ENCODE measurements around the gene SCN2B. TPM values are rescaled to one million over a fixed set of nuclear protein-coding genes. Genes with fewer than 3 reads are reported as not detected.

Gene SCN2B
- total and polyA plus RNA-seq, 2 donors: 0.79 to 2.7 TPM

DNA sequence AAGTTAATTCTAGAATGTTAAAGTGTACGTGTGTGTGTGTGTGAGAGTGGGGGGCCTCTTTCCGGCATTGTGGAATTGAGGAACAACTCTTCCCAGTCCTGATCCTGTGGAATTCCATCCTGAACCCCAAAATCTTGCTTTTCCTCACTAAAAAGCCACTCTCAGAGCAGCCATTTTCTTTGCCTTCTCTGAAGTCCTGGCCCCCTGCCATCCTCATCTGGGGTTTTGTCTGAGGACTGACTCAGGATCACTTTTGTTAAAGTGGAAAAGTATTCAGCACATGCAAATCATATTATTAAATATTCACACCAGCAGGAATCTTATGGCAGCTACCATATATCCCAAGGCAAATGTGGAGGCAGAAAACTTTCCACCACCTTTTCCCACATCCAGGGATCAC lies 27.6 kb downstream of the SCN2B start:
- Histone ChIP-seq H3K4me1 (ENCODE audit: insufficient read depth) (no peaks in the 10 kb centered on the region), H3K4me3 (ENCODE audit: low read depth, low read length) (no peak overlapping the region), H3K27ac (ENCODE audit: low read depth) (no peak overlapping the region), H3K36me3 (ENCODE audit: insufficient read depth) (no peaks in the 10 kb centered on the region)
- WGBS: 89% methylated on average over 2 of the region's 2 CpGs
- DNase-seq (ENCODE audit: extremely low spot score): no peak

DNA sequence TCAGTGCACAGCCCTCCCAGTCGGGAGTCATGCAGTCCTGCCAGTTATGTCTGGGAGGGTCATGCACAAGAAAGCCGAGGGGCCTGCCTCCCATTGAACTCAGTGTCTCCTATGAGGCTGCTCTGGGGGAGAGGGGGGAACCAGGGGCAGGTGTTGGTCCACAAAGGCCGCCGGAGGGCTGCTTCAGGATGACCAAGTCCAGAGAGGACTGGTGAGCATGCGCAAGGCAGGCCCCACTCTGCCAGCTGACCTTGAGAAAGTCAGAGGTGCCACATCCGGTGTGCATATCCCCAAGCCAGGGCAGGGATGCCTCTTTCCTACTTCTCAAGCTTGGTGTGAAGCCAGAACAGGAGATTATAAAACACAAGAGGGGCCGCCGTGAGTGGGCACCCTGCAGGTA lies 28.2 kb downstream of the SCN2B start:
- Histone ChIP-seq H3K4me3 (ENCODE audit: low read depth, low read length) (no peak overlapping the region), H3K27ac (ENCODE audit: low read depth) (no peak overlapping the region)

DNA sequence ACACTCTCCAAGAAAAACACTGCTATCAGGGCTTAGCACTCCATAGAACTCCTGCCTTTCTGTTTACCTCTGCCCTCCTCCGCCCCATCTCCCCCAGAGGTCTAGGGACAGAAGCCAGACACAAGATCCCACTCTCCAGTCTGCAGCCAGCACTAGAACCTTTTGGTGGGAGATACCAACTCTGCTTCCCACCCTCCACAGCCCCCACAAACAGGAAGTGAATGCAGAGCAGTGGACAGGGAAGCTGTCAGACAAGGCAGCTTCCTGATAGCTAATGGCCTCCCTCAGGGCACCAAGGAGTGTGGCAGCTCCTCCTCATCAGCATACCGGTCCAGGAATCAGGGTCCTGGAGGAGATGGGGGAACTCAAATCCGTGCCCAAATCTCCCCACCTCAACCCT lies 28.9 kb downstream of the SCN2B start:
- no peaks in the 10 kb centered on the region for H3K36me3 ChIP-seq (ENCODE audit: insufficient read depth)
- no peak for DNase-seq (ENCODE audit: extremely low spot score)
- H3K4me1 ChIP-seq (ENCODE audit: insufficient read depth): no peaks in the 10 kb centered on the region
- no peak overlapping the region for H3K4me3 ChIP-seq (ENCODE audit: low read depth, low read length)
- no peak overlapping the region for H3K27ac ChIP-seq (ENCODE audit: low read depth)
- 56% methylated on average over 3 of the region's 3 CpGs for WGBS

More for the DNA sequence above, 28.2 kb downstream of the SCN2B start:
- DNase-seq (ENCODE audit: extremely low spot score): no peak
- WGBS: 90% methylated on average over 8 of the region's 8 CpGs
- Histone ChIP-seq H3K4me1 (ENCODE audit: insufficient read depth) (no peaks in the 10 kb centered on the region), H3K36me3 (ENCODE audit: insufficient read depth) (no peaks in the 10 kb centered on the region)

DNA sequence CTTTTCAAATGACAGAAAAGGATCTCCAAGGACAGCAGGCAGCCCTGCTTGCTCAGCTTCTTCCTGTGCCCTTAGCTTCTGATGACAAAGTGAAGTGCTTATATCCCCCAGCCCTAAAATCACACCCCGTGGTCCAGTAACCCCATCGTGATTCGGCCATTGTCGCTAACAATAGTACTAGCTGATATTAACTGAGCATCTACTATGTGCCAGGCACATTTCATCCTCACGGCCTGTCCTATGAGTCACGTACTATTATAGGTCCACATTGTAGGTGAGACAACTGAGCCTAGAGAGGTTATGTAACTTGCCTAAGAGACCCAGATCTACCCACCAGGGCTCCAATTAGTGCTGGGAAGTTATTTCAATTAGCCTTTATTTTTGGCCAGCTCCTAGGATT lies 29.9 kb downstream of the SCN2B start:
- 90% methylated on average over 6 of the region's 6 CpGs for WGBS
- no peak overlapping the region for H3K27ac ChIP-seq (ENCODE audit: low read depth)
- DNase-seq (ENCODE audit: extremely low spot score): no peak
- no peaks in the 10 kb centered on the region for H3K36me3 ChIP-seq (ENCODE audit: insufficient read depth)
- no peaks in the 10 kb centered on the region for H3K4me1 ChIP-seq (ENCODE audit: insufficient read depth)
- no peak overlapping the region for H3K4me3 ChIP-seq (ENCODE audit: low read depth, low read length)

GRCh38 chr11:118145285-118146227 lies 30.9 kb downstream of the SCN2B start:
- H3K4me3 ChIP-seq (ENCODE audit: low read depth, low read length): peak overlapping the region; percentile 57
- WGBS: 2% methylated on average over 78 of the region's 78 CpGs
- no peaks in the 10 kb centered on the region for H3K36me3 ChIP-seq (ENCODE audit: insufficient read depth)
- DNase-seq (ENCODE audit: extremely low spot score): peak; percentile 51
- H3K4me1 ChIP-seq (ENCODE audit: insufficient read depth): no peaks in the 10 kb centered on the region
- H3K27ac ChIP-seq (ENCODE audit: low read depth): no peak overlapping the region

- Histone ChIP-seq H3K36me3 (ENCODE audit: insufficient read depth) (no peaks in the 10 kb centered on the region), H3K27ac (ENCODE audit: low read depth) (no peak overlapping the region), H3K4me3 (ENCODE audit: low read depth, low read length) (no peak overlapping the region), H3K4me1 (ENCODE audit: insufficient read depth) (no peaks in the 10 kb centered on the region)
- 48% methylated on average over 20 of the region's 20 CpGs for WGBS
- no peak for DNase-seq (ENCODE audit: extremely low spot score)
These were observed 31.9 kb downstream of the SCN2B start for GRCh38 chr11:118144301-118145268.

DNA sequence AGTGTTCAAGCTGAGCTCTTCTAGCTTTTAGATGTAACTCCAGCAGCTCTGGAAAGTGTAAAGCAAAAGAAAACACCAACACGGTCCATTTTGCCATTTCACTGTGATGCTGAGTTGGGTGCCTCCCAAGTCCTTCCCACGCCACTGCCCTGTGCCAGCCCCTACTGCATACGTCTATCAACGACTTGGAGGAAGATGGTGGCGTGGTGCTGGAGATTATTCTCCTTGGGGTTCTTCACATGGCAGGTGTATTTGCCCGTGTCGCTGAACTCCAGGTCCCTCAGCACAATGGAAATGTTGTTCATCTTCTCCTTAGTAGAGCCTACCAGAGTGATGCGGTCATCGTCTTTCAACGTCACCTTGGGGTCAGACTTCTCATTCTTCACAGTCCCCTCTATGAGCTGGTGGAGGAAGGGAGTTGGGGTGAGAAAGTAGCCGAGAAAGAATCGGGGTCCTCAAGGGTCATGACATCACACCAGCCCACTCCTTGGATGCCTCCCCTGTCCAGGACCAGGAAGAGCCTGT lies 32.7 kb downstream of the SCN2B start:
- H3K27ac ChIP-seq (ENCODE audit: low read depth): no peak overlapping the region
- H3K36me3 ChIP-seq (ENCODE audit: insufficient read depth): no peaks in the 10 kb centered on the region
- no peaks in the 10 kb centered on the region for H3K4me1 ChIP-seq (ENCODE audit: insufficient read depth)
- no peak for DNase-seq (ENCODE audit: extremely low spot score)
- WGBS: 81% methylated on average over 12 of the region's 12 CpGs
- no peak overlapping the region for H3K4me3 ChIP-seq (ENCODE audit: low read depth, low read length)

DNA sequence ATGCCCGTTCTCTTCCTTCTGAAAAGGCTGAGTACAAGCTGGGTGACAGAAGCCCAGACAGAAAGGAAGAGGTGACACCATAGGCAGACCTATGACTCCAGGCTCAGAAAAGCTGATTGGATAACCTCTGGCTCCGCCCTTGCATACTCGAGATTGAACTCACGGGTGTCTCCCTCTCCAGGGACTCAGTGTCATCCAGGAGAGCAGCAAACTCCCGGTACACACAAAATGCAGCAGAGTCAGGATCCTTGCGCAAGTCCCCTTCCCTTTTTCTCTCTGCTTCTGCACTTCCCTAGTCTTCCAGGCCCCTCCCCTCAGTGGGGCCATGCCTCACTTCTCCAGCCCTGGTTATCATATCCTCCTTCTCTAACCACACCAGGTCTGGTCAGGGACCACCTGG lies 33.6 kb downstream of the SCN2B start:
- no peak overlapping the region for H3K4me3 ChIP-seq (ENCODE audit: low read depth, low read length)
- no peak overlapping the region for H3K27ac ChIP-seq (ENCODE audit: low read depth)
- no peak for DNase-seq (ENCODE audit: extremely low spot score)
- WGBS: 43% methylated on average over 6 of the region's 6 CpGs
- no peaks in the 10 kb centered on the region for H3K4me1 ChIP-seq (ENCODE audit: insufficient read depth)
- no peaks in the 10 kb centered on the region for H3K36me3 ChIP-seq (ENCODE audit: insufficient read depth)

DNA sequence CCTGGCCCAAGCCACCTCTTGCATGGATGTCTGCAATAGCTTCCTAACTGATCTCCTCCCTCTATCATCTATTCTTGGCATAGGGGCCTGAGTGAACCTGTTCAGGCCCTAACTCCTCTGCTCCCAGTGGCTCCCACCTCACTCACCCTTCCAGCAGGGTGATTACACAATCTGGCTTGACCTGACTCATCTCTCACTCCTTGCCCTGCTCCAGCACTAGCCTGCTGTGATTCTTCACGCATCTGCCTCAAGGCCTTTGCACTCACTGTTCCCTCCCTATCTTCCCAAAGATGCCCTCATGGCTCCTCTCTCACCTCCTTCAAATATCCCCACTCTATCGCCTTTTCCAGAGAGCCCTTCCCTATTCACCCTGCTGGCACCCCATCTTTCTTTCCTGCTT lies 34.4 kb downstream of the SCN2B start:
- H3K4me1 ChIP-seq (ENCODE audit: insufficient read depth): no peaks in the 10 kb centered on the region
- no peak overlapping the region for H3K27ac ChIP-seq (ENCODE audit: low read depth)
- 58% methylated on average over 2 of the region's 2 CpGs for WGBS
- H3K36me3 ChIP-seq (ENCODE audit: insufficient read depth): no peaks in the 10 kb centered on the region
- H3K4me3 ChIP-seq (ENCODE audit: low read depth, low read length): no peak overlapping the region
- no peak for DNase-seq (ENCODE audit: extremely low spot score)

DNA sequence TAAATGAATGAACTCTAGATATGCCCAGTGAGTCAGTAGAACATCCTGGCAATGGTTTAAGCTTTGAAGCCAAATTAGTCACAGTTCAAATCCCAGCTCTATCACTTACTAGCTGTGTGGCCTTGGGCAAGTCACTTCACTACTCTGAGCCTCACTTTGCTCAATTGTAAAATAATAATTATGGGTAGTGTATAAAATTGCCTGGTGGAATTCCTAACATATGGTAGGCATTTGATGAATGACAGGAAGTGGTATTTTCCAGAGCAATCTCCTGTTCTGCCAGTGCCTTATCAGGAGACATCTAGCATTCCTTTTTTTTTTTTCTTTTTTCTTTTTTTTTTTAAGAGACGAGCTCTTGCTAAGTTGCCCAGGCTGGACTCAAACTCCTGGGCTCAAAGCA lies 36.9 kb downstream of the SCN2B start:
- DNase-seq (ENCODE audit: extremely low spot score): no peak
- H3K4me3 ChIP-seq (ENCODE audit: low read depth, low read length): no peak overlapping the region
- no peak overlapping the region for H3K27ac ChIP-seq (ENCODE audit: low read depth)
- H3K4me1 ChIP-seq (ENCODE audit: insufficient read depth): no peaks in the 10 kb centered on the region
- WGBS: 36% methylated on average over 1 of the region's 1 CpG
- no peaks in the 10 kb centered on the region for H3K36me3 ChIP-seq (ENCODE audit: insufficient read depth)

- no peak for DNase-seq (ENCODE audit: extremely low spot score)
- H3K36me3 ChIP-seq (ENCODE audit: insufficient read depth): no peaks in the 10 kb centered on the region
- WGBS: 52% methylated on average over 10 of the region's 10 CpGs
These were observed 37.5 kb downstream of the SCN2B start for GRCh38 chr11:118138839-118139420.

GRCh38 chr11:118136801-118137200 lies 39.6 kb downstream of the SCN2B start:
- Histone ChIP-seq H3K4me1 (ENCODE audit: insufficient read depth) (no peaks in the 10 kb centered on the region), H3K27ac (ENCODE audit: low read depth) (no peak overlapping the region), H3K4me3 (ENCODE audit: low read depth, low read length) (no peak overlapping the region), H3K36me3 (ENCODE audit: insufficient read depth) (no peaks in the 10 kb centered on the region)
- WGBS: 78% methylated on average over 10 of the region's 10 CpGs
- DNase-seq (ENCODE audit: extremely low spot score): no peak

More at GRCh38 chr11:118138839-118139420, 37.5 kb downstream of the SCN2B start:
- H3K4me1 ChIP-seq (ENCODE audit: insufficient read depth): no peaks in the 10 kb centered on the region
- no peak overlapping the region for H3K4me3 ChIP-seq (ENCODE audit: low read depth, low read length)
- H3K27ac ChIP-seq (ENCODE audit: low read depth): no peak overlapping the region

DNA sequence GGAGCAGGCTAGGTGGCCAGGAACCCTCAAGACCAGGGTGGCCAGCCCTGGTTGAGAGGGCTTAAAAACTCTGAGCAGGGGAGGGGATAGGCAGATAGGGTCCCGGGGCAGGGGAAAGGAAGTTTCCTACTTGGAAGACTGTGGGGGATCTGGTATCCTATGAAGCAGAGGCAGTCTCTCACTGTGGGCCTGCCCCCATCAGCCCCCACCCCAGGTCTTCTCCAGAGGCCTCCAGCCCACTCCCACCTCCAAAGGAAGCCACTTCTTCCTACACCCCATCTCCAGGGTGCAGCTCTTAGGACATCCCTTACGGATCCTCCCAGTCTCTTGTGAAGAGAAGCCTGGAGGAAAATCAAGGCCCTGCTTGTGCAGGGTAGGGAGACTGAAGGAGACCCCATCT lies 40.1 kb downstream of the SCN2B start:
- Histone ChIP-seq H3K4me3 (ENCODE audit: low read depth, low read length) (no peak overlapping the region), H3K4me1 (ENCODE audit: insufficient read depth) (no peaks in the 10 kb centered on the region), H3K27ac (ENCODE audit: low read depth) (no peak overlapping the region), H3K36me3 (ENCODE audit: insufficient read depth) (no peaks in the 10 kb centered on the region)
- DNase-seq (ENCODE audit: extremely low spot score): no peak
- WGBS: 77% methylated on average over 2 of the region's 2 CpGs
